H9 (cell line): ENCODE data around the gene SYT3. TPM values are rescaled to one million over a fixed set of nuclear protein-coding genes. Genes with fewer than 3 reads are reported as not detected.

Source experiments
- DNase-seq: peaks from one replicate; pipeline ENCODE4 v3.0.0-alpha.2; 2017
- H2AFZ ChIP-seq: one replicate; pipeline ENCODE4 v1.6.1; 2013; ENCODE audit warnings: mild to moderate bottlenecking, low read length, control low read depth, moderate library complexity
- H2AK5ac ChIP-seq: 2 replicates; pipeline ENCODE4 v1.6.1; 2013; ENCODE audit warnings: low read length, control low read depth, mixed read lengths; ENCODE audit not compliant: insufficient read length
- H2BK120ac ChIP-seq: one replicate; pipeline ENCODE4 v1.6.1; 2013; ENCODE audit warnings: low read depth, mild to moderate bottlenecking, low read length, control low read depth, inconsistent platforms; ENCODE audit not compliant: poor library complexity, severe bottlenecking
- H2BK12ac ChIP-seq: 2 replicates; pipeline ENCODE4 v1.6.1; 2013; ENCODE audit warnings: low read length, control low read depth, mixed read lengths, low read depth; ENCODE audit not compliant: insufficient read length
- H2BK15ac ChIP-seq: 2 replicates; pipeline ENCODE4 v1.6.1; 2013; ENCODE audit warnings: low read depth, low read length, control low read depth
- H2BK20ac ChIP-seq: one replicate; pipeline ENCODE4 v1.6.1; 2013; ENCODE audit warnings: low read depth, mild to moderate bottlenecking, low read length, control low read depth, inconsistent platforms; ENCODE audit not compliant: poor library complexity, severe bottlenecking
- H2BK5ac ChIP-seq: 2 replicates; pipeline ENCODE4 v1.6.1; 2013; ENCODE audit warnings: low read length, control low read depth, mixed read lengths; ENCODE audit not compliant: insufficient read length
- H3K14ac ChIP-seq: 2 replicates; pipeline ENCODE4 v1.6.1; 2013; ENCODE audit warnings: low read length, control low read depth; ENCODE audit not compliant: insufficient read depth
- H3K18ac ChIP-seq: 2 replicates; pipeline ENCODE4 v1.6.1; 2013; ENCODE audit warnings: low read depth, mild to moderate bottlenecking, mixed read lengths, low read length, control low read depth; ENCODE audit not compliant: insufficient read length
- H3K23ac ChIP-seq: 2 replicates; pipeline ENCODE4 v1.6.1; 2013; ENCODE audit warnings: low read length, control low read depth, mixed read lengths, low read depth; ENCODE audit not compliant: insufficient read length
- H3K23me2 ChIP-seq: 2 replicates; pipeline ENCODE4 v1.6.1; 2013; ENCODE audit warnings: low read depth, mild to moderate bottlenecking, mixed read lengths, low read length, control low read depth; ENCODE audit not compliant: insufficient read length, poor library complexity, severe bottlenecking
- H3K27ac ChIP-seq: 2 replicates; pipeline ENCODE4 v1.5.1; 2013; ENCODE audit warnings: low read length, control low read depth, mixed read lengths, low read depth; ENCODE audit not compliant: insufficient read length
- H3K27me3 ChIP-seq: 2 replicates; pipeline ENCODE4 v1.6.1; 2013; ENCODE audit warnings: low read length, control low read depth, inconsistent platforms; ENCODE audit not compliant: insufficient read depth
- H3K4ac ChIP-seq: 2 replicates; pipeline ENCODE4 v1.6.1; 2013; ENCODE audit warnings: low read depth, mild to moderate bottlenecking, control low read depth, inconsistent platforms, low read length, moderate library complexity
- H3K4me1 ChIP-seq: 2 replicates; pipeline ENCODE4 v1.6.1; 2013; ENCODE audit warnings: low read length, control low read depth, inconsistent platforms; ENCODE audit not compliant: insufficient read depth
- H3K4me2 ChIP-seq: 2 replicates; pipeline ENCODE4 v1.6.1; 2013; ENCODE audit warnings: low read length, control low read depth, mixed read lengths; ENCODE audit not compliant: insufficient read length, insufficient read depth
- H3K56ac ChIP-seq: 2 replicates; pipeline ENCODE4 v1.6.1; 2013; ENCODE audit warnings: low read depth, mild to moderate bottlenecking, mixed read lengths, low read length, control low read depth; ENCODE audit not compliant: insufficient read length
- H3K79me1 ChIP-seq: 2 replicates; pipeline ENCODE4 v1.6.1; 2013; ENCODE audit warnings: low read depth, mild to moderate bottlenecking, moderate library complexity, low read length, control low read depth, inconsistent platforms; ENCODE audit not compliant: insufficient read depth, poor library complexity, severe bottlenecking
- H3K79me2 ChIP-seq: 2 replicates; pipeline ENCODE4 v1.6.1; 2013; ENCODE audit warnings: low read length, control low read depth, inconsistent platforms; ENCODE audit not compliant: insufficient read depth
- H3K9ac ChIP-seq: 2 replicates; pipeline ENCODE4 v1.6.1; 2013; ENCODE audit warnings: low read length, control low read depth, mixed read lengths; ENCODE audit not compliant: insufficient read length; ENCODE audit errors: extremely low read depth
- H3K9me3 ChIP-seq: one replicate; pipeline ENCODE4 v1.6.1; 2013; ENCODE audit warnings: low read depth, low read length, inconsistent platforms; ENCODE audit not compliant: control insufficient read depth
- H3T11ph ChIP-seq: one replicate; pipeline ENCODE4 v1.6.1; 2013; ENCODE audit warnings: mild to moderate bottlenecking, low read length, control low read depth, inconsistent platforms
- H4K20me1 ChIP-seq: one replicate; pipeline ENCODE4 v1.6.1; 2013; ENCODE audit not compliant: control insufficient read depth, insufficient read length, insufficient read depth
- H4K5ac ChIP-seq: 2 replicates; pipeline ENCODE4 v1.6.1; 2013; ENCODE audit warnings: low read depth, mild to moderate bottlenecking, mixed read lengths, low read length, control low read depth; ENCODE audit not compliant: insufficient read length
- H4K8ac ChIP-seq: replicated peaks from 2 replicates; pipeline ENCODE4 v1.6.1; 2013; ENCODE audit warnings: low read length, control low read depth, mixed read lengths, low read depth; ENCODE audit not compliant: insufficient read length
- H4K91ac ChIP-seq: 2 replicates; pipeline ENCODE4 v1.6.1; 2013; ENCODE audit warnings: low read depth, mild to moderate bottlenecking, moderate library complexity, mixed read lengths, low read length, control low read depth; ENCODE audit not compliant: insufficient read length
- H3K27ac Mint-ChIP-seq, 3 experiments: 2 replicates in 2 of 3; 3 replicates in 1 of 3; pipeline ENCODE4 v1.8.0; 2020 to 2021; ENCODE audit warnings: mixed read lengths in 3 of 3, mild to moderate bottlenecking in 1 of 3, moderate library complexity in 1 of 3
- H3K27me3 Mint-ChIP-seq: 2 replicates; pipeline ENCODE4 v1.8.0; 2021; ENCODE audit warnings: low read depth, mild to moderate bottlenecking, moderate library complexity, mixed read lengths
- H3K36me3 Mint-ChIP-seq, 3 experiments: 2 replicates in 2 of 3; 3 replicates in 1 of 3; pipeline ENCODE4 v1.8.0; 2020 to 2021; ENCODE audit warnings: low read depth in 3 of 3, mixed read lengths in 3 of 3; ENCODE audit not compliant: insufficient read depth in 1 of 3
- H3K4me1 Mint-ChIP-seq, 2 experiments: 2 replicates each; pipeline ENCODE4 v1.8.0; 2020; ENCODE audit warnings: mixed read lengths in 2 of 2
- H3K4me3 Mint-ChIP-seq, 2 experiments: 2 replicates in 1 of 2; 3 replicates in 1 of 2; pipeline ENCODE4 v1.8.0; 2020 to 2021; ENCODE audit warnings: mild to moderate bottlenecking in 2 of 2, mixed read lengths in 2 of 2, moderate library complexity in 1 of 2
- H3K9me3 Mint-ChIP-seq, 2 experiments: 2 replicates in 1 of 2; 3 replicates in 1 of 2; pipeline ENCODE4 v1.8.0; 2020; ENCODE audit warnings: mild to moderate bottlenecking in 2 of 2, mixed read lengths in 2 of 2, moderate library complexity in 1 of 2
- whole genome bisulfite sequencing: extraction: QIAGEN DNeasy Blood & Tissue Kit; methylation state at CpG from one replicate; pipeline ENCODE4 v1.1.7; 2013; ENCODE audit warnings: missing lambda C conversion rate, low lambda C conversion rate, mixed read lengths; ENCODE audit not compliant: insufficient read length; ENCODE audit errors: extremely low coverage; 5-methylcytosine and 5-hydroxymethylcytosine counted together
- total RNA-seq: library from RNA; stranded (reverse); gene quantifications from 2 replicates; pipeline ENCODE4 v1.2.1, GENCODE V29; 2021
- TF ChIP-seq, protein P1 (sequence below): fragments of 200-600 bp; sonication (generic); conservative IDR thresholded peaks from 3 replicates; pipeline ENCODE4 v1.8.0; 2021; ENCODE audit warnings: antibody characterized with exemption, mild to moderate bottlenecking

Gene SYT3
- total RNA-seq, 1 experiment from 2014 or later: 3.1 TPM

DNA sequence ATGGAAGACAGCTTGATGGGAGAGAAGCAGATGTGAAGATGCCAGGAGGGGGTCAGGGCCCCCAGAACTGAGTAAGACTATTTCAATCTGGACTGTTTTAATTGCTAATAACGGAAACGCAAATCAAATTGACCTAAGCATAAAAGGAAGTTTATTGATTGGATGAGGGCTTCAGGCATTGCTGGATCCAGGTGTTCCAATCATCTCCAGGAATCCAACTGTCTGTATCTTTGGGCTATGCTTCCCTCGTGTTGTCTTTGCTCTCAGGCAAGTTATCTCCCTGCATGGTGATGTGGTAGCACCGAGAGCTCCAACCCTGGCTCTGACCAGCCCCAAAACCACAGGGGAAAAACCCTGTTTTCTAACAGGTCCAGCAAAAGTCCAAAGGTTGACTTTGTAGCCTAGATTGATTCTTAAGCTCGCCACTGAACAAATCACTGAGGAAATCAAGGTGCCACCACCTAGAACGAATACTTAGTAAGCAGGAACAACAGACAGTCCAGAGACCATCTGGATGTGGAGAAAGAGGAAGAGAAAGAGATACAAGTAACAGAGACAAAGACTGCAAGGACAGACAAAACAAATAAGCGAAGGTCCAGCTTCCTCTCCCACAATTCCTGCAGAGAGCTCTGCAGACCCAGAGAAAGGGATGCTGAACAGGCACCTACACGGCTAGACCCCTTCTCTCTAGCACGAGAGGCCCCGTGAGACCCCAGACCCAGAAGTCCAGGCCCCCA lies 8.4 kb upstream of the SYT3 start:
- Histone ChIP-seq H3K56ac (no peak overlapping the region), H3K18ac (no peak overlapping the region), H3K27ac (no peak overlapping the region), H2BK5ac (no peak overlapping the region), H3K27me3 (peaks cover 4% of the 10 kb centered on the region), H3K9ac (no peak overlapping the region), H3T11ph (no peak overlapping the region), H3K79me2 (no peaks in the 10 kb centered on the region), H2AK5ac (no peak overlapping the region), H3K14ac (no peak overlapping the region), H2BK120ac (no peak overlapping the region), H3K9me3 (no peaks in the 10 kb centered on the region), H3K4me1 (peaks cover 4% of the 10 kb centered on the region; the same call in 1 of the 2 replicates), H2BK12ac (no peak overlapping the region), H4K91ac (no peak overlapping the region), H3K23me2 (no peaks in the 10 kb centered on the region), H3K4ac (no peak overlapping the region), H4K20me1 (no peaks in the 10 kb centered on the region), H4K8ac (no peak overlapping the region), H3K23ac (no peak overlapping the region), H2BK15ac (no peak overlapping the region), H3K79me1 (no peaks in the 10 kb centered on the region), H4K5ac (no peak overlapping the region), H2BK20ac (no peak overlapping the region), H2AFZ (no peak overlapping the region), H3K4me2 (no peak overlapping the region)
- no peaks in the 10 kb centered on the region; a peak in 2 of 5 replicates for H3K9me3 Mint-ChIP-seq
- H3K27ac Mint-ChIP-seq: no peak overlapping the region
- no peak for DNase-seq
- peaks cover 7 to 18% of the 10 kb centered on the region in 2 experiments for H3K4me1 Mint-ChIP-seq
- no CpG with 5 or more reads among the region's 10 CpGs for WGBS
- TF ChIP-seq, protein P1, sequence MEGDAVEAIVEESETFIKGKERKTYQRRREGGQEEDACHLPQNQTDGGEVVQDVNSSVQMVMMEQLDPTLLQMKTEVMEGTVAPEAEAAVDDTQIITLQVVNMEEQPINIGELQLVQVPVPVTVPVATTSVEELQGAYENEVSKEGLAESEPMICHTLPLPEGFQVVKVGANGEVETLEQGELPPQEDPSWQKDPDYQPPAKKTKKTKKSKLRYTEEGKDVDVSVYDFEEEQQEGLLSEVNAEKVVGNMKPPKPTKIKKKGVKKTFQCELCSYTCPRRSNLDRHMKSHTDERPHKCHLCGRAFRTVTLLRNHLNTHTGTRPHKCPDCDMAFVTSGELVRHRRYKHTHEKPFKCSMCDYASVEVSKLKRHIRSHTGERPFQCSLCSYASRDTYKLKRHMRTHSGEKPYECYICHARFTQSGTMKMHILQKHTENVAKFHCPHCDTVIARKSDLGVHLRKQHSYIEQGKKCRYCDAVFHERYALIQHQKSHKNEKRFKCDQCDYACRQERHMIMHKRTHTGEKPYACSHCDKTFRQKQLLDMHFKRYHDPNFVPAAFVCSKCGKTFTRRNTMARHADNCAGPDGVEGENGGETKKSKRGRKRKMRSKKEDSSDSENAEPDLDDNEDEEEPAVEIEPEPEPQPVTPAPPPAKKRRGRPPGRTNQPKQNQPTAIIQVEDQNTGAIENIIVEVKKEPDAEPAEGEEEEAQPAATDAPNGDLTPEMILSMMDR: no peak
- no peaks in the 10 kb centered on the region for H3K36me3 Mint-ChIP-seq
- peaks cover 24% of the 10 kb centered on the region for H3K27me3 Mint-ChIP-seq
- H3K4me3 Mint-ChIP-seq: peak overlapping the region in 1 of 2 experiments; percentile 33; a peak in 1 of 5 replicates
